GM19099 (cell line): ENCODE data around the gene PTBP1.

Source experiments
- POLR2A ChIP-seq: IDR thresholded peaks from 3 replicates; pipeline ENCODE4 v1.6.1; 2011; ENCODE audit warnings: low read depth; ENCODE audit not compliant: insufficient read length; ENCODE audit errors: extremely low read depth

PTBP1 gene

DNA sequence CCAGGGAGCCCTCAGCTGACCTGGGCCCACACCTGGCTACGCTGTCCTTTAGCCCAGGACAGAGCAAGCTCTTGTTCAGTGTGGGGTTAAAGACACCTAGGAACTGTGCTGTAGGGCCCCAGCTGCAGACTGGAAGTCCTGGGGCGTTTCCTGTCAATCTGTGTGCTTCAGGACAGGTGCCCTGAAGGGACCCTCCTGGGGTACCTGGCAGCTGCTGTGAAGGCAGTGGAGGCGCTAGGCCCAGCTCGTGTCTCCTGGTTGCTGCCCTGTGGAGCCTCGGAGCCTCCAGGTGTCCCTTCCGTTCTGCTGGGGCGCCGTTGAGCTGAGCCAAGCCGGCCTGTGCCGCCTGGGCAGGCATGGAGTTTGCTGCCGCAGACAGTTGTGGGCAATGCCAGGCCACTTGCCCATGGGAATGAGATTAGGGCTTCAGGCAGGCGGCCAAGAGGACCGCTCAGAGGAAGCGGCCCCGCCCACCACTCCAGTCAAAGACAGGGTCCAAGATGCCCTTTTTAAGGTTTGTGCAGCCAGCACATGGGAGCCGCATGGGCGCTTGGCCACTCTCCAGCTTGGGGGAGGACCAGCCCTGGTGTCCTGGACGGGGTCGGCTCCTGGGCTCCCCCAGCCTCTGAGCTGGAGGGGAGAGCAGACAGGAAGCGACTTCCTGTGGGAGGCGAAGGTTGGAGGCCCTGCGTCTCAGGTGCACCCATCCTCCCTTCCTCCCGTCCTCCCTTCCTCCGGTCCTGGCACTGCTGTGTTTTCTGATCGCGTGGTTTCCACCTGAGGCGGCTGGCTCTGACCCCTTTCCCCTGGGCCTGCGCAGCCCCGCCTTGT is 4.0 kb downstream of the PTBP1 start:
- no peak for TF ChIP-seq POLR2A

DNA sequence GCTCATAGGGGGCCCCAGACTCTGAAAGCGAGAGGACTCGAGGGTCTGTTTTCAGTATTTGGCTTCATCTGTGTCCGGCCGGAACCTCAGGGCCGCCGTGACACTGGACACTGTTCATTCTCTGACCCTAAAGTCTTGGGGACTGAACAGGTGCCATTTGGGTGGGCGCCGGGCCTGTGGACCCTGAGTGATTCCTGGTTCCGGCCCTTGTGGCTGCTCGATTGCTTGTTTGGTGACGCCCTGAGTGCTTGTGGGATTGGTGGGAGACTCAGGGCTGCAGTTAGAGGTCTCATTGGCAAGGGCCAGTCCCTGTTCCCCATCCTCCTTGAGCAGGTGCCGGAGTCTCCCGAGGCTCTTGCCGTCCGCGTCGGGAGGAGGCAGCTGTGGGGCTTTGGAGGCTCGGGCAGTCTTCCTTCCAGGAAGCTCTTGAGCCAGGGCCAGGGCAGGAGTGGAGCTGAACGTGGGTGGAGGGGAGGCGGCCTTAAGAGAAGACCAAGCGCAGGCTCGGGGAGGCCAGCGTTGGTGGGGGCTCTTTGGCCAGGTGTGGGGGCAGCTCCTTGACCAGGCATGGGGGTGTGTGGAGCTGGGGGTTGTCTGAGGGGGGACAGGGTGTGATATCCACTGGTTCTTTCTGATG is 4.7 kb downstream of the PTBP1 start:
- TF ChIP-seq POLR2A, result no peak

DNA sequence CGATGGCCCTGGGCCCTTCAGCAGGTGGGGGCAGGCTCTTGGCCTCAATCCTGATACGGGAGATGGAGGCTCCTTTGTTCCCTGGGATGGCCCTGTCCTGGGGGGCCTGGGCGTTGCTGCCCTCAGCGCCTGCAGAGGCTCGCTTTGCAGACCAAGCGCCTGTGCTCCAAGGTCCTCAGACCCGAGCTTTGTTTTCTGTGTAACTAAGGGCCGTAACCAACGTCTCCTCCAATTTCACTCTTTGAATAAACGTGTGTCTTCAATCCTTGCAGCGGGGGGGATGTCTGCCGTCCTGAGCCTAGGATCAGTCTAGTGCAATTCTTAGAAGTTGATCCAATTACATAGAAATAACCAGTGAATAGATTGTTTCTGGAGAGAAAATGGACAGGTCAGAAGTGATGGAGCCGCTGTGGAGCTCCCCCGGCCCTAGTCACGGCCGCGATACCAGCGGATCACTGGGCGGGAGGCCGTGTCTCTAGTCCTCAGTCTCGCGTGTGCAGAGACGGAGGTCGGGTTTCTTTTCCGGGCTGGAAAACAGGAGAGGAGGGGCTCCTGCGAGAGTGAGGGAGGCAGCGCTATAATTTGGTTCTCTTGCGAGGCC is 5.3 kb downstream of the PTBP1 start:
- no peak for TF ChIP-seq POLR2A

DNA sequence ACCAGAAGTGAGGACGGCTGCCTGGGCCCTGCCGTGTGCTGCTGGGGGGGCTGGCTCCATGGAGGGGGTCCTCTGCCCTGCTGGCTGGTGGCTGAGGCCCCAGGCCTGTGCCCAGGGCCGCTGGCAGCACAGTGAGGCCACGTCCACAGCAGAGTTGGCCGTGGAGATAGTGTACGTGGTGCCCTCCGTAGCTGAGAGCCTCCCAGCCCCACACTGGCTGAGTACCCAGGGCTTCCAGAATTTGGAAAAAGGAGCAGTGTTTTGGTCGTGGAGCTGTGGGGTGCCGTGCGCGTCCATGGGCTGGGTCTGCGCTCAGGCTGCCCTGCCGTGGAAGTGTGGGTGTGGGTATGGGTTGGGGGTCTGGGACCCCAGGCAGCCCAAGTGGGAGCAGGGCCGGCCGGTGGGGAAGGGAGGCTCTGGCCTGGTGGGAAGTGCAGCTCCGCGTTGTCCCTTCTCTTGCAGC is 5.9 kb downstream of the PTBP1 start:
- TF ChIP-seq POLR2A, result no peak

DNA sequence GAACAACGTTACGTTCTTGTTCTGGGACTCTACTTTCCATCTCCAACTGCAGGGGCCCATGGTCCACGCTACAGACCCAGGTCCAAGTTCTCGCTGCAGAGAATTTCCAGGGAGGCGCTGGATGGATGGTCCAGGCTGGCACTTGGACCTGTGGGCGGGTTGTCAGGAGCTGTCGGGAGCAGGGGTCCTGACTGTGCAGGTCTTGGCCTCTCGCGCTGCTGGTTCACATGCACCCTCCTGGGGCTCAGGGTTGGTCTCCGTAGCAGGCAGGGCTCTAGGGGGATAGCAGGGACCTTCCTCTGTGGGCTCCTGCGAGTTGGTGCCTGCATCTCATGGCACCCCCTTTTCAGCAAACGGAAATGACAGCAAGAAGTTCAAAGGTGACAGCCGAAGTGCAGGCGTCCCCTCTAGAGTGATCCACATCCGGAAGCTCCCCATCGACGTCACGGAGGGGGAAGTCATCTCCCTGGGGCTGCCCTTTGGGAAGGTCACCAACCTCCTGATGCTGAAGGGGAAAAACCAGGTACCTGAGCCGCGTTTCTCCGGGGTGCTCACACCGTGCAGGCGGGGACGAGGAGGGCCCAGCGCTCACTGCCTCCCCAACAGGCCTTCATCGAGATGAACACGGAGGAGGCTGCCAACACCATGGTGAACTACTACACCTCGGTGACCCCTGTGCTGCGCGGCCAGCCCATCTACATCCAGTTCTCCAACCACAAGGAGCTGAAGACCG is 6.6 kb downstream of the PTBP1 start:
- no peak for TF ChIP-seq POLR2A

DNA sequence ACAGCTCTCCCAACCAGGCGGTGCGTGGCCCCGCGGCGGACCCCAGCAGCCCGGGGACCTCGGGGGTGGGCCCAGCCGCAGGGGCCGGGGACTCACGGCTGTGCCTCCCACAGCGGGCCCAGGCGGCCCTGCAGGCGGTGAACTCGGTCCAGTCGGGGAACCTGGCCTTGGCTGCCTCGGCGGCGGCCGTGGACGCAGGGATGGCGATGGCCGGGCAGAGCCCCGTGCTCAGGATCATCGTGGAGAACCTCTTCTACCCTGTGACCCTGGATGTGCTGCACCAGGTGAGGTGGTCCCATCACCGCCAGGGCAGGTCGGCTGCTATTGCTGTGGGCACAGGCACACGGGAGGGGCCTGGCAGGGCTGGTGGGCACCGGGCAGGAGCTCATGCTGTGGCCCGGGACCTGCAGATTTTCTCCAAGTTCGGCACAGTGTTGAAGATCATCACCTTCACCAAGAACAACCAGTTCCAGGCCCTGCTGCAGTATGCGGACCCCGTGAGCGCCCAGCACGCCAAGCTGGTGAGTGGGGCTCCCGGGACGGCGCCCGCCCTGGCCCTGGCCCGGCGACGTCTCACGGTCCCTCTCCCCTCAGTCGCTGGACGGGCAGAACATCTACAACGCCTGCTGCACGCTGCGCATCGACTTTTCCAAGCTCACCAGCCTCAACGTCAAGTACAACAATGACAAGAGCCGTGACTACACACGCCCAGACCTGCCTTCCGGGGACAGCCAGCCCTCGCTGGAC is 7.3 kb downstream of the PTBP1 start:
- TF ChIP-seq POLR2A, result no peak

DNA sequence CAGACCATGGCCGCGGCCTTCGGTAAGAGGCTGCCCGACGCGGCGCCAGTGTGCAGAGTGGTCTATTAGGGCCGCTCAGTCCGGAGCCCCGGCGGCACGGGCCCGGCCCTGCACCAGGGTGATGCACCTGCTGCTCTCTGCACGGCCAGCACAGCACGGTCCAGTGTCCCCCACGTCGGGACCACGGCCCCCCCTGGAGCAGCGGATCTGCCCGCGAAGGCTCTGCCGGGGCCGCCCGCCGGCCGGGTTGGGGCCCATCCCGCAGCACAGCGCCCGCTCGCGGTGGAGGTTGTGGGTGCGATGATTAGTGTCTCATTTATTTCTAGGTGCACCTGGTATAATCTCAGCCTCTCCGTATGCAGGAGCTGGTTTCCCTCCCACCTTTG is 7.9 kb downstream of the PTBP1 start:
- TF ChIP-seq POLR2A, result no peak

DNA sequence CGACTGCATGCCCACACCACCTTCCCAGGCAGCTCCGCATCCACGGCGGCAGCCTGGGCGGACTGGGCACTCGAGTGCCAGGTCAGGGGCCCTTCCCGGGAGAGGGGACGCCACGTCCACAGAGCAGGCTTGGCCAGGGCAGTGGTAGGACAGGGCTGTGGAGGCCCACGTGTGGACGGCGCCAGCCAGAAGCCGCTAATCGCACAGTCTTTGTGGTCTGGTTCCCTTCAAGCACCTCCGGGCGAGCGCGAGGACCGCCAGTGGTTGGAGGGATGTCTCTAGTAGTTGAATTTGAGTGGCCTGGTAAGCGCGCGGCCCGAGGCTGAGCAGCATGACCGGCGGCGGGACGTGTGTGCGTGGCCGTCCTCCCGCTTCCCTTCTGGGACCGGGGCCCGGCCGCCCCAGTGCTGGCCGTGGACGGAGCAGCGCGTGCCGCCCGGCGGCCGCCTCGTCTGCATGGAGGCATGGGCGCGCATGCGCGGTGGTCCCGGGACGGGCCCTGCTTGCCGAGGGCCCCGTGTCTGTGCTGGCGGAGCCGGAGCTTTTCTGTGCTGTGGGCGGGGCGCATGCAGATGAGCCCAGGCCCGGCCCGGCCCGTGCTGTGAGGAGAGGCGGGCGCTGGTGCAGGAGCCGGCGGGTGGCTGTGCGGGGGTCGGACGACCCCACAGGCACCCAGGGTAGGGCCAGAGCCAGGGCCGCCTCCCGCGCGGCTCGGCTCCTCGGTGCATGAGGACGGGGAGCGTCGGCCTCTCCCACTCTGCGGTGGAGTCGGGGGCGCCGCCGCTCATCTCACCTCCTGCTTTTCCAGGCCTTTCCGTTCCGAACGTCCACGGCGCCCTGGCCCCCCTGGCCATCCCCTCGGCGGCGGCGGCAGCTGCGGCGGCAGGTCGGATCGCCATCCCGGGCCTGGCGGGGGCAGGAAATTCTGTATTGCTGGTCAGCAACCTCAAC is 8.6 kb downstream of the PTBP1 start:
- TF ChIP-seq POLR2A, result no peak

DNA sequence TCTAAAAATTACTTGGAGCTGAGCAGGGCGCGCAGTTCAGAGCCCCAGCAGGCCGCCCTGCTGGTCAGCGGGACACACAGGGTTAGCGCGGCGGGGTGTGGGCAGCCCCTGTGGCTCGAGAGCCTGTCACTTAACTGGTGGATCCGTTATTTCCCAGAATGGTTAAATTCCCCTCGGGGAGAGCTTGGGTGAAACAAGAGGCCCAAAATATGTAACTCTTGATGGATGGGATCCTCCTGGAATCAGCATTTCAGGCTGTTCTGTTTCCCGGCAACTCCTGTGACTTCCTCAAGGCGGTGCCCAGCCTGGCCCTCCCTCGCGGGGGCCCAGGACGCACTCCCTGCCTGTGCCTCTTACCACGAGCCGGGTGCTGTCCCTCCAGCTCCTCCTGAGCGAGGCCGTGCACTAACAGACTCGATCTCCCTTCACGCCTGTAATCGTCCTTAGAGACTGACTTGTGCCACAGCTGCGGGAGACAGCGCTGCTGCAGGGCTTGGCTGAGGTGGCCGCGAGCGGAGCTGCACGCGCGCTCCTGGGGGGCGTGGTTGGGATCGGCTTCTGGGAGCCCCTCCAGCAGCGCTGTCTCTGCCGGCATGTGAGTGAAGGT is 9.7 kb downstream of the PTBP1 start:
- TF ChIP-seq POLR2A, result no peak

DNA sequence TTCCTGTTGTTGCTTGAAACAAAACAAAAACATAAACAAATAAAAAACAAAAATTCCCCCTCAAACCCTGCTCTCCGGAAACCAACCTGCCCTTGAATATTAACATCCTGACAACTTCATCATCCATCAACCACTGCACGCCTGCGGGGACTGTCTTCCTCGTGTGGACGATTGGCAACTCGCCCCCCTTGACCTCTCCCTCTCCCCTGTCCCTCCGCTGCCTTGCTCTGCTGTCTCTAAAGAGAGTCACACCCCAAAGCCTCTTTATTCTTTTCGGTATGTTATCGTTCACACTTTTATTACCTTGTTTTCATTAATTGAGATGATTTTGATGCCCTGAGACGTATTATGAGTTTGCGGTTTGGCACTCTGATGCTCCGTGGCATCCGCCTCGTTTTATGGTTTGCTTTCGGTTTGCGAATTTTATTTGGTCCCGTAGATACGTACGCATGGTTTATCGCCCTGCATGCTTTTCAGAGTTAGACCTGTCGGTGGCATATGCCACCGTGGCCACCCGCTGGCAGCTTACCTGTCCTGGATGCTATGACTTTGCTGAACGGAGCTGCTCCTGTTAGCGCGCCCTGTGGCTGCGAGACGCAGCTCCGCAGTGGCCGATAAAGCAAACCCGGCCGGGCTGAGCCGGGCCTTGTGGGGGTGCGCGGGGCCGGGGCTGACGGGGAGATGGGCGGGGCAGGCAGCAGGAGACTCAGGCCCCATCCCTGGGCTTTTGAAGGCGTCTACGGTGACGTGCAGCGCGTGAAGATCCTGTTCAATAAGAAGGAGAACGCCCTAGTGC is 10.6 kb downstream of the PTBP1 start:
- no peak for TF ChIP-seq POLR2A

DNA sequence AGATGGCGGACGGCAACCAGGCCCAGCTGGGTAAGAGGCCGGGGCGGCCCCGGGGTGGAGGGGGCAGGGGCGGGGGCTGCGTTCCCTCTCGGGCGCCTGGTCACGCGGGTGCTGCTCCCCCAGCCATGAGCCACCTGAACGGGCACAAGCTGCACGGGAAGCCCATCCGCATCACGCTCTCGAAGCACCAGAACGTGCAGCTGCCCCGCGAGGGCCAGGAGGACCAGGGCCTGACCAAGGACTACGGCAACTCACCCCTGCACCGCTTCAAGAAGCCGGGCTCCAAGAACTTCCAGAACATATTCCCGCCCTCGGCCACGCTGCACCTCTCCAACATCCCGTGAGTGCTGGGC is 11.1 kb downstream of the PTBP1 start:
- no peak for TF ChIP-seq POLR2A

DNA sequence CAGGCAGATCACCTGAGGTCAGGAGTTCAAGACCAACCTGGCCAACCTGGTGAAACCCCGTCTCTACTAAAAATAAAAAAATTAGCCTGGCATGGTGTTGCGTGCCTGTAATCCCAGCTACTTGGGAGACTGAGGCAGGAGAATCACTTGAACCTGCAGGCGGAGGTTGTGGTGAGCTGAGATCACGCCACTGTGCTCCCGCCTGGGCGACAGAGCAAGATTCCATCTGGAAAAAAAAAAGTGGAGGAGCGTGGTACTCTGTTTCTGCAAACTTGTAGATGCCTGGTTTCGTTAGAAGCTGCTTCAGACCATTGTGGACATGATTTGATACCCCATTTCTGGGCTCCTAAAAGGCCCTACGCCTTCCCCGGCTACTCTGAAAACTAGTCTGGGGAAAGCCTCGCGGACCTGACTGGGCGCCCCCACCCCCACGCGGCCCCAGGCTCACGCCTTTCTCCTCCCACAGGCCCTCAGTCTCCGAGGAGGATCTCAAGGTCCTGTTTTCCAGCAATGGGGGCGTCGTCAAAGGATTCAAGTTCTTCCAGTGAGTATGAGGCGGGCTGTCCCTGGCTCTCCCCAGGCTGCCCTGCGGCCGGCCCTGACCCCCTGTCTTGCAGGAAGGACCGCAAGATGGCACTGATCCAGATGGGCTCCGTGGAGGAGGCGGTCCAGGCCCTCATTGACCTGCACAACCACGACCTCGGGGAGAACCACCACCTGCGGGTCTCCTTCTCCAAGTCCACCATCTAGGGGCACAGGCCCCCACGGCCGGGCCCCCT is 13.0 kb downstream of the PTBP1 start:
- TF ChIP-seq POLR2A, result no peak
